NCI-H2029 treated with DMSO at 0.1 percent for 48 hours (cell line): ENCODE measurements around the gene PRELID2.
A peak's percentile ranks its signal among the peaks of the same experiment; 100 is the strongest.
"Not testable (repeated sequence)": the region's sequence is repeated elsewhere in the genome, so short reads cannot be mapped to it uniquely, and the experiment has no call there.

Experiments used
- DNase-seq: peaks from one replicate; lab custom pipeline; 2025; lab: John Stamatoyannopoulos, UW

PRELID2 gene

GRCh38 chr5:145838276-145838675 lies 3.1 kb upstream of the PRELID2 start:
- DNase-seq = no peak

- not testable (repeated sequence) for DNase-seq
Observed at GRCh38 chr5:145836241-145836640, 1.1 kb upstream of the PRELID2 start.

GRCh38 chr5:145835848-145836239 lies 702 bp upstream of the PRELID2 start:
- DNase-seq = no peak

- DNase-seq = no peak
Observed at GRCh38 chr5:145834554-145834916, 607 bp downstream of the PRELID2 start.

- DNase-seq = no peak
Observed at GRCh38 chr5:145833631-145834200, 1.4 kb downstream of the PRELID2 start.

GRCh38 chr5:145830594-145830993 lies 4.5 kb downstream of the PRELID2 start:
- DNase-seq = no peak

- DNase-seq = peak; percentile 19
Observed at GRCh38 chr5:145829708-145830361, 5.3 kb downstream of the PRELID2 start.

GRCh38 chr5:145826895-145827674 lies 8.1 kb downstream of the PRELID2 start:
- no peak for DNase-seq

- DNase-seq = peak; percentile 57
Observed at GRCh38 chr5:145825751-145826180, 9.4 kb downstream of the PRELID2 start.

GRCh38 chr5:145824040-145824439 lies 11.1 kb downstream of the PRELID2 start:
- no peak for DNase-seq

- DNase-seq = no peak
Observed at GRCh38 chr5:145818604-145819003, 16.5 kb downstream of the PRELID2 start.

GRCh38 chr5:145812877-145813276 lies 22.3 kb downstream of the PRELID2 start:
- no peak for DNase-seq

- DNase-seq = peak; percentile 98
Observed at GRCh38 chr5:145811834-145812625, 23.1 kb downstream of the PRELID2 start.

- DNase-seq = no peak
Observed at GRCh38 chr5:145806923-145807322, 28.2 kb downstream of the PRELID2 start.

- no peak for DNase-seq
Observed at GRCh38 chr5:145805819-145806218, 29.3 kb downstream of the PRELID2 start.

- no peak for DNase-seq
Observed at GRCh38 chr5:145804701-145805100, 30.4 kb downstream of the PRELID2 start.

GRCh38 chr5:145803112-145804004 lies 31.8 kb downstream of the PRELID2 start:
- no peak for DNase-seq

- no peak for DNase-seq
Observed at GRCh38 chr5:145801195-145801594, 33.9 kb downstream of the PRELID2 start.

GRCh38 chr5:145800181-145800580 lies 35.0 kb downstream of the PRELID2 start:
- DNase-seq = no peak

- not testable (repeated sequence) for DNase-seq
Observed at GRCh38 chr5:145798503-145798902, 36.6 kb downstream of the PRELID2 start.

GRCh38 chr5:145797336-145797735 lies 37.8 kb downstream of the PRELID2 start:
- peak; percentile 41 for DNase-seq
